GM21367 (cell line): ENCODE measurements around the gene GALNTL6.
"Not testable (repeated sequence)": the region's sequence is repeated elsewhere in the genome, so short reads cannot be mapped to it uniquely, and the experiment has no call there.

ENCODE experiments used
- ATAC-seq: cut with Tn5 transposase; IDR thresholded peaks from one replicate; pipeline ENCODE4 v1.9.1; 2021; ENCODE audit not compliant: unreplicated experiment

The GALNTL6 gene

DNA sequence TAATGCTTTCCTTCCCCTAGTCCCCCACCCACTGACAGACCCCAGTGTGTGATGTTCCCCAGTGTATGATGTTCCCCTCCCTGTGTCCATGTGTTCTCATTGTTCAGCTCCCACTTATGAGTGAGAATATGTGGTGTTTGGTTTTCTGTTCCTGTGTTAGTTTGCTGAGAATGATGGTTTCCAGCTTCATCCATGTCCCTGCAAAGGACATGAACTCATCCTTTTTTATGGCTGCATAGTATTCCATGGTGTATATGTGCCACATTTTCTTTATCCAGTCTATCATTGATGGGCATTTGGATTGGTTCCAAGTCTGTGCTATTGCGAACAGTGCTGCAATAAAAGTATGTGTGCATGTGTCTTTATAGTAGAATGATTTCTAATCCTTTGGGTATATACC is 1228.9 kb downstream of the GALNTL6 start:
- not testable (repeated sequence) for ATAC-seq

DNA sequence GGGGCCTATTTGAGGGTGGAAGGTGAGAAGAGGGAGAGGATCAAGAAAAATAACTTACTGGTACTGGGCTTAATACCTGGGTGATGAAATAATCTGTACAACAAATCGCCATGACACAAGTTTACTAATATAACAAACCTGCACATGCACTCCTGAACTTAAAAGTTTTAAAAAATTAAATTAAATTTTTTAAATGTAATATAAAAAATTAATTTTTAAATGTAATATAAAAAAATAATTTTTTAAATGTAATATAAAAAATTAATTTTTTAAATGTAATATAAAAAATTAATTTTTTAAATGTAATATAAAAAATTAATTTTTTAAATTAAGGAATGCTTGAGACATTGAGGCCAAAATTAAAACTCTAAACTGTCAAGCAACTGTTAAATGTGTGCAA is 1231.1 kb downstream of the GALNTL6 start:
- ATAC-seq: no peak

DNA sequence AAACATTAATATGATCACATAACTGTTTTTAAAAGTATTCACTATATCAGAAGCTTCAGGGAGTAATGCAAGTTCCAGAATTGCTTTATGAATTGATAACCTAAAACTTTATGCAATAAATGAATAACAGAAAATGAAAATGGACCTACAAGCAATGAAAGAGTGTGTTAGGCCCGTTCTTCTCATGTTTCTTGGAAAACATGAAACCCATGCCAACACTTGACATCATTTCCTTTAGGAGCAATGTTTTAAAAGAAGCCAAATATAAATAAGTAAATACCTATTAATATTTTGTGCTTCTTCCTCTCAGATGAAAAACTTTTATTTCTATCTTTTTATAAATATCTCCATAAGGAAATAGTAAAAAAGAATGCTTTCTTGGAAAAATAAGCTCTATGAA is 1232.4 kb downstream of the GALNTL6 start:
- no peak for ATAC-seq

DNA sequence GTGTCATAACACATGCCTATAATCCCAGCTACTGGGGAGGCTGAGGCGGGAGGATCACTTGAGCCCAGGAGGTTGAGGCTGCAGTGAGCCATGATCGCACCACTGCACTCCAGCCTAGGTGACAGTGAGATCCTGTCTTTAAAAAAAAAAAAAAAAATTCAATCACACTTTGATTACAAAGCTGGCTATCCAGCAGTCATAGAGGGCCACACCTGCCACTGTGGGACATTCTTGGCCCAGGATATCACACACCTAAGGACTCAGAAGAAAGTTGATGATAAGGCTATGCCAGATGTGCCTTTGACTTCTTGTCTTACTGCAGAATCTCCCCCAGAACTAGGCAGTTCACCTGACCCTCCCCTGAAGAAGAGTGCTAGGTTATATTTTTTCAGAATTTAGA is 1232.9 kb downstream of the GALNTL6 start:
- no peak for ATAC-seq

DNA sequence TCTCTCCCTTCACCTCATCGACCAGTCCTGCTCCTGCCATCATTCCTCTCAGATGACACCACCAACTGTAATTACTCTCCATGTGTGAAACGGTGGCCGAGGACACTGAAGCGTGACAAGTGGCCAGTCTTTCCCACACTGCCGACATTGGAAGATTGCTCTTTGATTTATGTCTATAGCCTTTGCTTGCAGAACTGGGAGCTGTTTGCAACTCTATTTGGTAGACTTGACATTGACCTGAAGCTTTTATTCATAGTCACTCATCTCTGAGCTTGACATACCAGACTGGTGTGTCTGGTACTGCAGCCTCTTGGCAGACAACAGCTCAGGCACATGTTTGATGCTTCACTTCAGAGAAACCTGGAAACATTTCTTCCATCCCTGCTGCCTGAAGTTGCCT is 1233.6 kb downstream of the GALNTL6 start:
- ATAC-seq: no peak

DNA sequence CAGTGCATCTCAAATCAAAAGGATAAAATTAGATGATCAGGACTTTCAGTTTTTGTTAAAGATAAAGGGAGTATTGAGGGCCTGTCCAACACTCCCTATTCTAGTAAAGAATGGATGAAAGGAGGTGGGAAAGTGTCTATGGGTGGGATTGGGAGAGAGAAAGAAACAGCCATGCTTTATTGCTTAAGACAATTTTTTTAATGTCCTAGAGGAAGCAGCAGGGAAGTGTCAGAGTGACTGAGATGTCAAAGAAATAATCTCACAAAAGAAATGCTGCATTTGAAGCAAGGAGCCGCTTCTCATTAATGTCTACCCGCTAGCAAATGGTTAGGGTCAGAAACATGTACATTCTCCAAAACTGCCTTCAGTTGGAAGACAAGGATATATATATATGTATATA is 1238.0 kb downstream of the GALNTL6 start:
- ATAC-seq: no peak

DNA sequence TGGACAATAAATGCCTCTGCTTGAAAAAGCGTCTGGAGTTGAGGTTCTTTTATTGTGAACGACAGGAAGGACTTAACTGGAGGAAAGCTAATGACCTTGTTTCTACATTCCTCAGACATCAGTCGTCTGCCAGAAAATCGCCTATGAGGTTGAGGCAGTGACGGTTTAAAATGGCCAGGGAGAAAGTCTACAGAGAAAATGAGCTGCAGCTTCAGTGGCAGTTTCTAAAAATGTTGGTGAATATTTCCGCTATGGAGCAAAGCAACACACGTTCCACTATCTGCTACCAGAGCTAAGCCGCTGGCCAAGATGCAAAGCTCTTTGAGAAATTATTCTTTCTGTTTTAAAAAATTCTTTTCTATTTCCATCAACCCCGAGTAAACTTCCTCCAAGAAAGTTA is 1238.5 kb downstream of the GALNTL6 start:
- no peak for ATAC-seq

DNA sequence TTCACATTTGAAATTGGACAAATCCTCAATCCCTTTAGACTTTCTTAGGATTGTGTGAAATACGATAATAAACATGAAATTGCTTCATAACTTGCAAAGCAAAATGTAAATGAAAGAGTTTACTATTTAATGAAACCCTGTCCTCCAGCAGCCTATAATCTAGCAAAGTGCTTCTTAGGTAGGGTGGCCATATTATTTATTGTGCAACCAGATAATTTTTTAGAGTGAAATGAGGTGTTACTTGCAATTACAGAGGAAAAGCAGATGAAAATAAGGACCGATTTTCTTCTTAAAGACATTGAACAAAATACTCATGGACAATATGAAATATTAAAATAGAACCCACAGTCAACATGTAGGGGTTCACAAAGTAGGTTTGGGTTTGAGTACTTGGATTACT is 1239.2 kb downstream of the GALNTL6 start:
- no peak for ATAC-seq

DNA sequence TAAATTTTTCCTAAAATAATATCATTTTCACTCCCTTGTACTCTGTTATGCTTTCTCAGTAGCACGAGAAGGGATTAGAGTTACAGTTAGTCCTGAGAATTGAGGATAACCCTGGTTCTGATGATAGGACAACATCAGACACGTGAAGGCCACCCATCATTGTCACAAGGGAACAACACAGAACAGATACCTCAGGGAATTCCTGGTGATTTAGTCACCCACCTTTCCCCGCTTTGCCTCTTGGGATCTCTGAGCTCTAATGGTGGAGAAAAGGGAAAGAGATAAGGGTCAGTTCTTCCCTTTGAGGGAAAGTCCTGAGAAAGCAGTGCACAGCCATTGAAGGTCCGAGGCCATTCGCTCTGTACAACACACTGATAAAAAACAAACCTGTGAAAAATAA is 1243.1 kb downstream of the GALNTL6 start:
- ATAC-seq: no peak

DNA sequence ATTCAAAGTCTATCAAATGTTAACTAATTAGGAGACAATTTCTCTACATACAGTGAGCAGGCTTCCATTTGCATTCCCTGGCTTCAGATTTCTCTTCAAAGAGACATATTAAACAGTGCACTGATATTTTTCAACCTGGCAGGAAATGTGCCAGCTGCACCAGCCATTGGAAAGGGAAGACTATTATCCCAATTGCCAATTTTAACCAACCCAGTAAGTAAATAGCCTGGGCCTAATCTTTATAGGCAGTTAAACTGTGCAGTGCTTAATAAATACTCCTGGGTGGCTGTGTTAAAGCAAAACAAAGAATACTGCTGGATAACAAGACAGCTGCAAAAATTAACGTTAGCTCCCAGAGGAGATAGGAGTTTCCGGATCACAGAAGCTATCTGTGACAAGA is 1243.5 kb downstream of the GALNTL6 start:
- ATAC-seq: no peak

DNA sequence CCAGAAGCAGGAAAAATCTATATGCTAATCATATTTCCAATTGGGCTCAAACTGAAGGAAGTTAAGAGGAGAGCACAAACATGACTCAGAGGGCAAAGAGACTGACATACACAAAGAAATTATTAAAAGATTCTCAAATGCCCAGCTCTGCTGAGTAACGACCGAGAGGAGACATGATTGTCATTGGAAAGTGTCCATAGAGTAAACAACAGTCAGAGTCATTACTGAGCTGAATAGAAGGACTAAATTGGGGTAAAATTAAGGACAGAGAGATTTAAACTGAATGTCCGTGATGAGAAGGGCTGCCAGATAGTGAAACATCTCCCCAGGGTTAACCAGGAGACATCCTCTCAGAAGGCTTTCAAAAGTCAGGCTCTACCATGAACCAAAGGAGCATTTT is 1244.2 kb downstream of the GALNTL6 start:
- ATAC-seq: no peak

DNA sequence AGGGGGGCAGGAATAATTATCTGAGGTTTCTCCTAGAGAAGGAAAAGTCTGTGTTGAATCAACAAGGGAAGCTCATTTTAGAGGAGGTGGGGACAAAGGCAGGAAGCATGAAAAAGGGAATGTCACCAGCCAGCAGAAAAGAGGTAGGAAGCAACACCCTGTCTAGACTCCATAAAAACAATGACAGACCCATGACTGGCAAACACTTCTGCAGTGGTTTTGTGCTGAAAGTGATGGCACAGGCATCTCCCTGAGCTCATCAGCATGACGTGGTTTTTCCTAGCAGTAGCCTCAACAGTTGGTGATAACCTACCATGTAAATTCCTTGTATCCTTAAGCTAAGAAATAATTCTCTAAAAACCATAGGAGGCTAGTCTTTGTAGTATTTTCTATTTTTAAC is 1244.7 kb downstream of the GALNTL6 start:
- ATAC-seq: no peak

DNA sequence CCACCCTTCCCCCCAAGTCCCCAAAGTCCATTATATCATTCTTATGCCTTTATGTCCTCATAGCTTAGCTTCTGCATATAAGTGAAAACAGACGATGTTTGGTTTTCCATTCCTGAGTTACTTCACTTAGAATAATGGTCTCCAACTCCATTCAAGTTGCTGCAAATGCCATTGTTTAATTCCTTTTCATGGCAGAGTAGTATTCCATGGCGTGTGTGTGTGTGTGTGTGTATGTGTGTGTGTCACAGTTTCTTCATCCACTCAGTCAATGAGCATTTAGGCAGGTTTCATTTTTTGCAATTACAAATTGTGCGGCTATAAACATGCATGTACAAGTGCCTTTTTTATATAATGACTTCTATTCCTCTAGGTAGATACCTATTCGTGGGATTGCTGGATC is 1248.0 kb downstream of the GALNTL6 start:
- ATAC-seq: no peak

DNA sequence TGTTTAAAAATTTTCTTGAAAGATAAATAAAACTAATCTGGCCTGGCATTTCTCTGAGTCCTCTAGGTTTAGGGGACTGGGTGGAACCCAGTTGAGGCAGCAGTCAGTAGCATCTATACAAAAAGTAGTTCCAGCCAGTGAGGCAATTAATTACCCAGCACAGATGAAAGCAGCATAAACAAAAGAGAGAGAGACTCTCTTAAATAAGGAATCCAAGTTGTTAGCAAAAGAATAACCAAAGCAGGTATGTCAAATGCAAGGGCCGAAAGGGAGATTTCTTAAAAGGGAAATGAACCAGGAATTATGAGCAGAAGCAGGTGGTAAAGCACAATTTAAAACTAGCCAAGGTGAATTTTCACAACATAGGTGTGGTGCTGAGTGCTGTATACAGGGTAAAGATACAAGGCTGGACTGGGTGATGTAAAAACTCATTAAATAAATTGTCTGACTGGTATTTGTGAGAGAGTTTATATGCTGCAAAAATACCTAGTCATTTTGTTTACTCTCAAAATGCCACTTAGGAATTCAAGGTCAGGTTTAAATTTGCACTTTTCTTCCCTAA is 1260.8 kb downstream of the GALNTL6 start:
- ATAC-seq: no peak

DNA sequence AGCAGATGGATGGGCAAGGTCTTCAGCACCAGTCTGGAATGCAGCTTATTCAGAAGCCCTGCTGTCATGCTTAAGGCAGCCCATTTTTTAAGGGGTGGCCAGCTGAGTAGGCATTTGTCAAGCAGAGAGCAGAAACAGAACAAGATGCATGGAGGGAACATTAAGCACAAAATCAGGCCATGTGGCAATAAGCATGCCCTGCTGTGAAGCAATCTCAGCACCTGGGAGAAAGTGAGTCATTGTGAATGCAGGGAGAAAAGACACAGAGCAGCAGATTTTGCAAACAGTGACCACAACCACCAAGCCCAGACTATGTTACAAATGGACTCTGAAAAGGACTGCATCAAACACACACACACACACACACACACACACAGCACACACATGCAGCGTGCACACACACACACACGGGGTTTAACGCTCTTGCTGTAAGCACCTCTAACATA is 1261.3 kb downstream of the GALNTL6 start:
- ATAC-seq: no peak

DNA sequence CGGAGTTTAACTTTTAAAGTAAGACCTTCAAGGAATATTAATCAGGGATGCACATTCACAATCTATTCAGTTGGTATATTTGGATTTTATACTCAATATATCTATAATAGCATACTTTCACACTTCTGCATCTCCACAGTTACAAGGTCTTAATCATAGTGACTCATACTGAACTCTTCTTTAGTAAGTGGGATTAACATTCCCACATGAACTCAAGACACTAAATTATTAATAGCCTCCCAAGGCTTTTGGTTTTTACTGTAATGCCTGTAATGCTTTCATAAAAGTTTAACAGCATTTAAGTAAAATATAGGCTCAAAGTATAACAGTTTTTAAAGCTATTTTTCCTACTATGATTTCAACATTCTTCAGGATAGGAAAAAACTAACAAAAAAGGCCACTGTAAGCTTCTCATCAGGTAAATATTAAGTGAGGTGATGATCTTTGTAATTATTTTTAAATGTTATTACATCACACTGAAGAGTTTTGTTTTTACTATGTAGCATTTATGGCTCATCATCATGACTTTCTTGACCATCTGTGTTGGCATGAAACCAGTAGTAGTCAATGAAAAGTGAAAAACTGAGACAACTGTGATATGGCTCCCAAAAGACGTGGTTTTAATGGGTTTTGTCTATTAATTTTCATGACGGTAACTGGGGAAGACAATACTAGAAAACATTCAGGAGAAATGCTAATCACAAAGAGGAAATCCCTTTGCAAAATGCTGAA is 1263.9 kb downstream of the GALNTL6 start:
- ATAC-seq: no peak

DNA sequence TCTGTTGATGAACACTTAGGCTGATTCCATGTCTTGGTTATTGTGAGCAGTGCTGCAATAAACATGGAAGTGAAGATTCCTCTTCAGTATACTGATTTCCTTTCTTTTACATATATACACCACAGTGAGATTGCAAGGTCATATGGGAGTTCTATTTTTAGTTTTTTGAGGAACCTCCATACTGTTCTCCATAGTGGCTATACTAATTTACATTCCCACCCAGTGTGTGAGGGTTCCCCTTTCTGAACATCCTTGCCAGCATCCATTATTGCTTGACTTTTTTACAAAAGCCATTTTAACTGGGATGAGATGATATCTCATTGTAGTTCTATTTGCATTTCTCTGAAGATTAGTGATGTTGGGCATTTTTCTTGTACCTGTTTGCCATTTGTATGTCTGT is 1274.9 kb downstream of the GALNTL6 start:
- ATAC-seq: no peak
